OCI-LY1 (cell line): Measurements from ENCODE around the gene LHX3.

Experiments used
- CTCF ChIP-seq: fragments of 200-600 bp; sonication (generic), shearing (Covaris generic); IDR thresholded peaks from 2 replicates; pipeline ENCODE4 v1.5.1; 2017; ENCODE audit warnings: mild to moderate bottlenecking, antibody characterized with exemption, low read length, moderate library complexity, mixed read lengths
- EZH2 ChIP-seq: fragments of 200-600 bp; sonication (generic), shearing (Covaris generic); IDR thresholded peaks from 2 replicates; pipeline ENCODE4 v1.8.0; 2017; ENCODE audit warnings: borderline replicate concordance, mixed run types, mild to moderate bottlenecking, antibody characterized with exemption, low read length, moderate library complexity, mixed read lengths

GRCh38 chr9:136203408-136204144 is 1.4 kb downstream of the LHX3 start:
- no peak for TF ChIP-seq CTCF
- no peak for TF ChIP-seq EZH2
